Measurements from ENCODE around the gene UBR4. TPM values are rescaled to one million over a fixed set of nuclear protein-coding genes. Genes with fewer than 3 reads are reported as not detected.
"Not testable (repeated sequence)": the region's sequence is repeated elsewhere in the genome, so short reads cannot be mapped to it uniquely, and the experiment has no call there.

UBR4 gene
- total RNA-seq, 4 donors from 2014 or later: 193 to 292 (median 229) TPM

DNA sequence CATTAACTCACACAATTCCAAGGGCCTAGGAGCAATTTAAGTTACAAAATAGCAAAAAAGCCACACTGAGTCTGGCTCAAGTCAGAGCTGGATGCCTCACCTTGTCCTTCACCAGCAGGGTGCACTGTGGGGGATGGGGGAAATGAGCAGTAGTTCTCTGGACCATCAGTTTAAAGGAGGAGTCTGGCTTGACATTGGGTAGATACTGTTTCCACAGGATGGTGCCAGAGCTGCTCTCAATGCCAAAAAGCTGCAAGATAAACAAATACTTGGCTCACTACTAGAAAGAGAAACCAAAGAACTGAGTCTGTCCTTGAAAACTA is 22.4 kb upstream of the UBR4 start:
- Histone ChIP-seq H3K27ac (peak overlapping the region in 2 of 4 donors; percentile 7 to 64), H3K27me3 (no peaks in the 10 kb centered on the region), H3K9me3 (no peaks in the 10 kb centered on the region), H3K36me3 (peaks cover 0 to 97% (median 0%) of the 10 kb centered on the region in 3 donors), H3K4me1 (no peaks in the 10 kb centered on the region), H3K4me3 (no peak overlapping the region)
- no peak for DNase-seq
- no peak for TF ChIP-seq POLR2A (IDR thresholded peaks at IDR 0.05)
- TF ChIP-seq, protein P1, sequence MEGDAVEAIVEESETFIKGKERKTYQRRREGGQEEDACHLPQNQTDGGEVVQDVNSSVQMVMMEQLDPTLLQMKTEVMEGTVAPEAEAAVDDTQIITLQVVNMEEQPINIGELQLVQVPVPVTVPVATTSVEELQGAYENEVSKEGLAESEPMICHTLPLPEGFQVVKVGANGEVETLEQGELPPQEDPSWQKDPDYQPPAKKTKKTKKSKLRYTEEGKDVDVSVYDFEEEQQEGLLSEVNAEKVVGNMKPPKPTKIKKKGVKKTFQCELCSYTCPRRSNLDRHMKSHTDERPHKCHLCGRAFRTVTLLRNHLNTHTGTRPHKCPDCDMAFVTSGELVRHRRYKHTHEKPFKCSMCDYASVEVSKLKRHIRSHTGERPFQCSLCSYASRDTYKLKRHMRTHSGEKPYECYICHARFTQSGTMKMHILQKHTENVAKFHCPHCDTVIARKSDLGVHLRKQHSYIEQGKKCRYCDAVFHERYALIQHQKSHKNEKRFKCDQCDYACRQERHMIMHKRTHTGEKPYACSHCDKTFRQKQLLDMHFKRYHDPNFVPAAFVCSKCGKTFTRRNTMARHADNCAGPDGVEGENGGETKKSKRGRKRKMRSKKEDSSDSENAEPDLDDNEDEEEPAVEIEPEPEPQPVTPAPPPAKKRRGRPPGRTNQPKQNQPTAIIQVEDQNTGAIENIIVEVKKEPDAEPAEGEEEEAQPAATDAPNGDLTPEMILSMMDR (IDR thresholded peaks at IDR 0.05): no peak

DNA sequence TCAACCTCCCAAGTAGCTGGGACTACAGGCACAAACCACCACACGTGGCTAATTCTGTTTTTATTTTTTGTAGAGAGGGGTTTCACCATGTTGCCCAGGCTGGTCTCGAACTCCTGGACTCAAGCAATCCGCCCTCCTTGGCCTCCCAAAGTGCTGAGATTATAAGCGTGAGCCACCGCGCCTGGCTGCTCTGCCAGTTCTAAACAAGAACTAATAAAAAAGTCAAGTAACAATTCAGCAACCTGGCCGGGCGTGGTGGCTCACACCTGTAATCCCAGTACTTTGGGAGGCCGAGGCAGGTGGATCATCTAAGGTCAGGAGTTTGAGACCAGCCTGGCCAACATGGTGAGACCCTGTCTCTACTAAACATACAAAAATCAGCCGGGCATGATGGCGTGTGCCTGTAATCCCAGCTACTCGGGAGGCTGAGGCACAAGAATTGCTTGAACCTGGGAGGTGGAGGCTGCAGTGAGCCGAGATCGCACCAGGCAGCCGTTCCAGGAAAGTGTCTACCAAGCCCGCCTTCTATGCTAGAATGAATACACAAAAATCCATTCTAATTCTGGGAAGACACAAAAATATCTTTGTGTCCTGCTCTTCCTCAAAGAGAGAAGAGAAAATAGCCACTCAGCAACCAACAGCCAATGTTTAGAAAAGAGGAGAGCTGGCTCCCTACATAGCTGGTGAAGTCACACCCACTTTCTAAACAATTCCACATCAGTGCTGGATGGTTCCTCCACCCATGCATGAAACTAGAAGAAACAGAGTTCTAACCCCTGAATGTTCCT is 21.9 kb upstream of the UBR4 start:
- H3K27me3 ChIP-seq, H3K4me1 ChIP-seq, DNase-seq, H3K4me3 ChIP-seq, H3K9me3 ChIP-seq: not testable (repeated sequence)
- H3K36me3 ChIP-seq: peaks cover 0 to 97% (median 0%) of the 10 kb centered on the region in 3 donors
- H3K27ac ChIP-seq: peak overlapping the region in 2 of 4 donors; percentile 7 to 64

DNA sequence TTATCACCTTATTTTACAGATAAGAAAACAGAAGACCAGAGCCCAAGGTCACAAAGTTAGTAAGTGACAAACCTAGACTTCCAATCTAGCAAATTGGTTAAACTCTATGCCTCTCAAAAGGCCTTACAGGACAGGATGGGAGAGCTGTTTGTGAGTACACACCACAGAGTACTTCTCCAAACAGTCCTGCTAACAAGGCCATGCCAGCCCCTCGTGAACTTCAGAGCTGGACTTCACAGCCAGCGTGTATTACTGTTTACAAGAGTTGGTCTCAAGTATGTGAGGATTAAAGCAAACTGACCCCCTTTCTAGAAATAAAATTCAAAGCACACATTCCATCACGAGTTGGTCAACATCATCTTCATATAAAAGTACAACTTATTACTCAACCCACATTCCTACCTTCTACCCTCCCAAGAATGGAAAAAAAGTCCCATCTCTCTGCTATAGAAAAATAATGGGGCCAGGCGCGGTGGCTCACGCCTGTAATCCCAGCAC is 19.8 kb upstream of the UBR4 start:
- no peak for DNase-seq
- H3K4me1 ChIP-seq: no peaks in the 10 kb centered on the region
- TF ChIP-seq POLR2A (IDR thresholded peaks at IDR 0.05): no peak
- TF ChIP-seq, protein P1 (IDR thresholded peaks at IDR 0.05): no peak
- H3K27ac ChIP-seq: no peak overlapping the region
- no peaks in the 10 kb centered on the region for H3K9me3 ChIP-seq
- H3K36me3 ChIP-seq: peaks cover 0 to 99% (median 0%) of the 10 kb centered on the region in 3 donors
- no peak overlapping the region for H3K4me3 ChIP-seq
- no peaks in the 10 kb centered on the region for H3K27me3 ChIP-seq

DNA sequence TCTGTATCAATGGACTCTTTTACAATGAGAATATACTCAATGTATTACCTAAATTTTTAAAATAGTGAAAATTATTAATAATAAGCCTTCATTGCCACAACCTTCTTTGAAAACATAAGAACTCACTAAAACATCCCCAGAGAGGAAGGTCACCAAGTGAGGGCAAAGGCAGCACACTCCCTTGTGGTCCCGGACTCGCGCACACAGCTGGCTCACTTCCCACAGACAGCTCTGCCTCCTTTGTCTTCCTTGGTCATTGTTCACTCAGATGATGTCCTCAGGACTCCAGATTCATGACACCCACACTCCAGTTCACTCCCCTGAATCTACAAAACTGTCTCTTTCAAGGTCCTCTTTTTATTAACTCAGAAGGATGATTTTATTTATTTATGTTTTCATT is 19.2 kb upstream of the UBR4 start:
- H3K27me3 ChIP-seq: no peaks in the 10 kb centered on the region
- H3K4me3 ChIP-seq: no peak overlapping the region
- H3K9me3 ChIP-seq: no peaks in the 10 kb centered on the region
- TF ChIP-seq, protein P1 (IDR thresholded peaks at IDR 0.05): no peak
- TF ChIP-seq POLR2A (IDR thresholded peaks at IDR 0.05): no peak
- no peak for DNase-seq
- peaks cover 0 to 98% (median 0%) of the 10 kb centered on the region in 3 donors for H3K36me3 ChIP-seq
- H3K4me1 ChIP-seq: no peaks in the 10 kb centered on the region
- H3K27ac ChIP-seq: no peak overlapping the region

DNA sequence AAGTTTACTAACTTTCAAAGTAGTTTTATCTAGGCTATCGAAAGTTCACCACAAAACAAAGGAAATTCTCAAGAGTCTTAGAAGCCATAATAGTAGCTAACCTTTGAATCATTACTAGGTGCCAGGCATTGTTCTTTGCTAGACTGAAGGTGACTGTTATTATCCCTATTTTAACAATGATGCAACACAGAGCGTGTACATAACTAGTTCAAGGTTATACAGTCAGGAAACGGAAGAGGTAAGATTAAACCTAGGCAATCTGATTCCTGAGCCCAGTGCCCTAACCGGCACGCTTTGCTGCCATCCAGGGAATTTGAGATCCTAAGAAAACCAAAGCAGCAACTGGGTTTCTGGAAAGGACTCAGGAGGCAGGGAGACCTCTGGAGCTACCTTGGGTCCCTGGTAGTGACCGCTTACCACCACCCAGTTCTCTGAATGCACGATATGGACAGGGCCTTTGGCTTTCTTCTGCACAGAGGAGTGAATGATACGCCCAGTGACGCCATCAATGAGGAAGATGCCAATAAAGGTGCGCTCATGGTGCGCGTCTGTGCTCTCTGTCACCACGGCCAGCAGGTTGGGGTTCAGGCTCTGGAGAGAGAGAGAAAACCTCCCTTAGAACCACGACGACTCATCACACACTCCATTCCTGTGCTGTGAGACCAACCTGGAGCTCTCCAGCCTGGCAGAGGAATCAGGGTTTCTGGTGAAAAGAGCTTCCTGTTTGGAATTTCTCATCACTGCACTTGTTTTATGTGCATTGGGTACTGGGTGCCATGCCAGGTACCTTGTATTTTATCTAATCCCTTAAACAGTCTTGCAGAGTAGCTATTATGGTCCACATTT is 13.1 kb upstream of the UBR4 start:
- H3K36me3 ChIP-seq: peaks cover 0 to 96% (median 0%) of the 10 kb centered on the region in 3 donors
- DNase-seq: no peak
- no peak overlapping the region for H3K4me3 ChIP-seq
- H3K27ac ChIP-seq: no peak overlapping the region
- H3K4me1 ChIP-seq: no peaks in the 10 kb centered on the region
- H3K9me3 ChIP-seq: no peaks in the 10 kb centered on the region
- H3K27me3 ChIP-seq: no peaks in the 10 kb centered on the region
- TF ChIP-seq, protein P1 (IDR thresholded peaks at IDR 0.05): no peak
- TF ChIP-seq POLR2A (IDR thresholded peaks at IDR 0.05): no peak

DNA sequence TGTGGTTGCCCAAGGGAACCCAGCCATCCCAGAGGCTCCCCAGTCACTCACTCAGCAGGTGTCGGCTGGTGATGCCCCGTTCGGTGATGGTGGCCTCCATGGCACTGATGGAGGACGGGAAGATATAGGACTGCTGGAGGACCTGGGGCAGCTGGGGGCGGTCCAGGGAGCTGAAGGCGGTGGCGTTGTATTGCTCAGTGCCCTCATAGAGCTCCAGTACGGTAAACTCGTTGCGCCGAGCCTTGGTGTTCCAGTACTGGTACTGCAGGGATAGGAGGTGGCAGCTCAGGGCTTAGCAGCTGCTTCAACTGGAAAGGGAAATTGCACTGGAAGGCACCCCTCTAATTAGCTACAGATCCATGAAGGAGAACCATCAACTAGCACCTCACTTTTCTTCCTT is 12.5 kb upstream of the UBR4 start:
- Histone ChIP-seq H3K36me3 (peaks cover 0 to 96% (median 0%) of the 10 kb centered on the region in 3 donors), H3K4me3 (no peak overlapping the region), H3K27ac (no peak overlapping the region), H3K4me1 (no peaks in the 10 kb centered on the region), H3K9me3 (no peaks in the 10 kb centered on the region), H3K27me3 (no peaks in the 10 kb centered on the region)
- no peak for DNase-seq
- TF ChIP-seq, protein P1 (IDR thresholded peaks at IDR 0.05): no peak
- TF ChIP-seq POLR2A (IDR thresholded peaks at IDR 0.05): no peak

Measured in Peyer's patch (tissue), 4 donors.